C4-2B (cell line): ENCODE measurements around the gene MYL5.

Experiments
- H3K27ac ChIP-seq: fragments of 450-650 bp; 2 replicates; pipeline ENCODE4 v1.5.1; 2017
- ZFX ChIP-seq: fragments of 450-650 bp; IDR thresholded peaks from 2 replicates; pipeline ENCODE4 v1.6.1; 2017
- TF ChIP-seq, protein P1 (sequence below): fragments of 450-650 bp; conservative IDR thresholded peaks from 2 replicates; pipeline ENCODE4 v1.5.1; 2017; ENCODE audit warnings: mild to moderate bottlenecking

Gene MYL5

DNA sequence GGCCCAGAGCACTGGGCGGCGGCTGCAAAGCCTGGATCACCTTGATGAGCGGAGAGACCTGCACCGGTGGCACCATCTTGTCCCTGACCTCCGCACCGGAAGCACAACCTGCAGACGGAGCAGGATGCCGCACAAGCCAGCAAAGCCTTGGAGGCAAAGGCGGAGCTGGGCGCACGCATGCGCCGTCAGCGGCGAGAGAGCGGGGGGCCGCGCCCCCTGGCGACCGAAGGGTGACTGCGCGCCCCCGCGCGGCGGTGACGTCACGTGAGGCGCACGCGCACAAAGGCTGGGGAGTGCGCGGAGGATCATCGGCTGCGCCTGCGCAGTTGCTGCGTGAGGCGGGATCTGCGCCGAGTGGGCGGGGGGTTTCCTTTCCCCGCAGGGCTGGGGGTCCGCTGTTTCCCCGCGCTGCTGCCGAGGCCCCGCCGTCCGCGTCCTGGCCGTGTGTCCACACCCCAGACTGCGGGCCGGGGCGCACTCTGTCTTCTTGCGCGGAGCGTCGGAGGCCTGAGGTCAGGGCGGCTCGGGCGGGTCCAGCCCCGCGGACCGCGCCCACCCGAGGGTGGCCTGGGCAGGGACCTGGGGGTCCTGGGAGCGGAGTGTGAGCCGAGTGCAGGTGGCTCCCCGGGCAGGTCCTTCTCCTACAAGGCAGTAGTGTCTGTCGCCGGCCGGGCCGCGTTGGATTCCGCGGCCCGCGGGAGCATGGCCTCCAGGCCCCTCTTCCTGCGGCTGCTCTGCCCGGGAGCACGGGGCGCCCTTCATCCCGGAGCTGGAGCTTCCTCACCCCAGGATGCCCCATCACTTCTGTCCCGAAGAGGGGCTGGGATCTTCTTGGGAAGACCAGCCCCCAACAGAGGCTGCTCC, at the start of gene MYL5, which contains the start of gene ATP5ME:
TSS of gene MYL5 (plus strand) at position 371 of the 864 bp plus-strand sequence. CDS start 3,485 bp downstream, outside the sequence.
TSS of gene ATP5ME (minus strand) at position 105 of the 864 bp plus-strand sequence. CDS start at position 76, 29 bp downstream.
- H3K27ac ChIP-seq: peak within 1 kb of the TSS; percentile 97
- TF ChIP-seq, protein P1, sequence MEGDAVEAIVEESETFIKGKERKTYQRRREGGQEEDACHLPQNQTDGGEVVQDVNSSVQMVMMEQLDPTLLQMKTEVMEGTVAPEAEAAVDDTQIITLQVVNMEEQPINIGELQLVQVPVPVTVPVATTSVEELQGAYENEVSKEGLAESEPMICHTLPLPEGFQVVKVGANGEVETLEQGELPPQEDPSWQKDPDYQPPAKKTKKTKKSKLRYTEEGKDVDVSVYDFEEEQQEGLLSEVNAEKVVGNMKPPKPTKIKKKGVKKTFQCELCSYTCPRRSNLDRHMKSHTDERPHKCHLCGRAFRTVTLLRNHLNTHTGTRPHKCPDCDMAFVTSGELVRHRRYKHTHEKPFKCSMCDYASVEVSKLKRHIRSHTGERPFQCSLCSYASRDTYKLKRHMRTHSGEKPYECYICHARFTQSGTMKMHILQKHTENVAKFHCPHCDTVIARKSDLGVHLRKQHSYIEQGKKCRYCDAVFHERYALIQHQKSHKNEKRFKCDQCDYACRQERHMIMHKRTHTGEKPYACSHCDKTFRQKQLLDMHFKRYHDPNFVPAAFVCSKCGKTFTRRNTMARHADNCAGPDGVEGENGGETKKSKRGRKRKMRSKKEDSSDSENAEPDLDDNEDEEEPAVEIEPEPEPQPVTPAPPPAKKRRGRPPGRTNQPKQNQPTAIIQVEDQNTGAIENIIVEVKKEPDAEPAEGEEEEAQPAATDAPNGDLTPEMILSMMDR: peak; percentile 93
- TF ChIP-seq ZFX: peak; percentile 85

- no peak within 1 kb of the TSS for H3K27ac ChIP-seq
- TF ChIP-seq, protein P1: no peak
- no peak for TF ChIP-seq ZFX
Measured at GRCh38 chr4:624705-625590, 49.4 kb upstream of the MYL5 start, which contains the start of gene PDE6B. PDE6B (plus strand) TSS chr4:625573; CDS start chr4:625627, 54 bp downstream.

GRCh38 chr4:625631-626161, 48.6 kb upstream of the MYL5 start:
- no peak overlapping the region for H3K27ac ChIP-seq

DNA sequence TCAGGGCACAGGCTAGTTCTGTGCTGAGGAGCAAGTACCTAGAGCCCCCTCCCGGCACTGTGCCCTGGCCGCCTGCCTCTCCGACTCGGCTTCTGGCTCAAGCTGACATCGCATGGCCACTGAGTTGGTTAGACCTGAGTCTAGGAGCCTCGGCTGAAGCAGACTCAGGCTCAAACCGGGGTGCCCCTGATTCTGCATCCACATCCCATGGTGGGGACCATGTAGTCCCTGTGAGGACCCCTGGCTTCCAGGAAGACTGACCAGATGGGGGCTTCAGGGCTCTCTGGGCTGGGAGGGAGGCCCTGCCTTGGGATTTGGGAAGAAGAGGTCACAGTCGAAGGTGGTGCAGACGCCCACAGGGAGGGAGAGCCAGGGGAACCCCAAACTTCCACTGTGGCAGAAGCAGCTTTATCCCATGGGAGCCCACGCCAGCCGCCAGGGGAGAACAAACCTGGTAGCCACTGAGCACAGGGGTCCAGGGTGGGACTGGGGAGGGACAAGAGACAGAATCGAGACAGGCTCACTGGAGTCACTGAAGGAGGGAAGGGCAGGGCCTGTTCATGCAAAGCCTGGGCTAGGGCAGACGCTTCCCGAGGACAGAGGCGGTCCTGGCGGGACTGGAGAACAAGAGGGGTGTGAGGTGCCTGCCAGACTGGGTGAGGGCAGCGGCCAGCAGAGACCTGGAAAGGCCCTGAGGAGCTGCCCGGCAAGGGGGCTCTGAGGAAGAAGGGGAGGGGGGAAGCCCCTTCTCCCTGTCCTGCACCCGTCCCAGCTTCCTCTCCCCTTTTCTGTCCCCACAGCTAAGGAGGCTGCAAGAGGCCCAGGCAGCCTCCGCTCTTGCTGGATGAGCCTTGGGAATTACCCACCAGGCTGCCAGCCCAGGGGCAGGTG, 47.9 kb upstream of the MYL5 start:
- no peak for TF ChIP-seq ZFX
- TF ChIP-seq, protein P1: no peak
- H3K27ac ChIP-seq: no peak overlapping the region

More at GRCh38 chr4:625631-626161, 48.6 kb upstream of the MYL5 start:
- TF ChIP-seq, protein P1: no peak
- no peak for TF ChIP-seq ZFX

DNA sequence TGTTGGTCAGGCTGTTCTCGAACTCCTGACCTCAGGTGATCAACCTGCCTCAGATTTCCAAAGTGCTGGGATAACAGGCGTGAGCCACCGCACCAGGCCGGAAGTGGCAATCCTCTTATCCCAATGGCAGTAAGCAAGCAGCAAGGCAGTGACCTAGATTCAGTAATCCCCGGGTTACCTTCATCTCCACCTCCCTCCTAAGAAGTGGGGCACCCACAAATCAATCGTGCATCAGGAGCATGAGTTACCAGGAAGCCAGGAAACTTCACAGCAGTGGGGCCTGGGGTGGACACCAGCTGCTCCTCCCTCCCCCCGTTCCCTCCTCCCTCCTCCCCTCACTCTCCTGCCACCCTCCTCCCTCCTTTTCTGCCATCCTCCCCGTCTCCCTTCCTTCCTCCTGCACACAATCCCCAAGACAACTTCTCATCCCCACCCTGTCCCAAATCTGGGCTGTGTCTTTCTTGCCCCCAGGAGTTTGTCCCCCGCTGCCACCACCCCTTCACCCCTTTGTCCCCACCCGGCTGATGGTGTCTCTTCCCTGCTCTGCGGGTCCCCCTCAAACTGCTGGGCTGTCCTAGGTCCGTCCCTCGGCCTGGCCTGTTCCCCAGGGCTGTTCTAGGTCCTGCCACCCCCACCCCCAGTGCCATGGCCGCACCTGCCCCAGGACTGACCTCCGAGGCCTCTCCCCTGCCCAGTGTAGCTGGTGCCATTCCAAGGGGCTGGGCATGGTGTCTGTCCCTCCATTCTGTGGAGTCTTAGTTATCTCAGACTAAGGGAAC, 46.8 kb upstream of the MYL5 start:
- H3K27ac ChIP-seq: no peak overlapping the region
- TF ChIP-seq ZFX: no peak
- TF ChIP-seq, protein P1: no peak

- TF ChIP-seq, protein P1: no peak
- no peak for TF ChIP-seq ZFX
- no peak overlapping the region for H3K27ac ChIP-seq
Measured at GRCh38 chr4:628311-628741, 46.0 kb upstream of the MYL5 start.
